ENCODE data around the gene KCNE1. TPM values are rescaled to one million over a fixed set of nuclear protein-coding genes. Genes with fewer than 3 reads are reported as not detected.

Gene KCNE1
- total RNA-seq, 1 donor from 2014 or later = 0.26 TPM

DNA sequence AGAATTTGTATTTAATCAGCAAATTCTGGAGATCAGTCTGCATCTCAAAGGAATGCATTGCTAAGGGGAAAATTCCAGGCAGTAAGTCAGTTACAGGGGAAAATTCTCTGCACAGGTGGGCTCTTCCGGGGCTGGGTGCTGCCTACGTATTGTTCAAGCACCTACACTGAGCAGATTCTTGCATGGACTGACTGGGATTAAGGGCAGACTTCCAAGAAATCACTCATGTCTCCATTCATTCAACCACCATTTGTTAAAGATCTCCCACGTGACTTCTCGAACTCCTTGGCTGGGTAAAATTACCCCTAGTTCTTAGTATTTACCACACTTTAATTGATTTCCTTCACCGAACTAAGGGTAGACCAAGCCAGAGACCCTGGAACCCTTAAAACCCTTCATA, 28.2 kb upstream of the KCNE1 start:
- no peaks in the 10 kb centered on the region for H3K36me3 ChIP-seq (ENCODE audit: control insufficient read depth, insufficient read depth, low read length)
- no peaks in the 10 kb centered on the region for H3K27me3 ChIP-seq (ENCODE audit: control insufficient read depth, insufficient read depth, low read length)
- TF ChIP-seq CTCF (IDR thresholded peaks at IDR 0.05; ENCODE audit: insufficient read depth, low read length, severe bottlenecking) = no peak
- FAIRE-seq (no peak), DNase-seq (ENCODE audit: low read depth) (no peak)
- H3K4me3 ChIP-seq (ENCODE audit: low read depth, low read length) = no peak overlapping the region

GRCh38 chr21:34537838-34538237, 25.8 kb upstream of the KCNE1 start:
- FAIRE-seq = no peak
- H3K4me3 ChIP-seq (ENCODE audit: low read depth, low read length) = no peak overlapping the region
- H3K36me3 ChIP-seq (ENCODE audit: control insufficient read depth, insufficient read depth, low read length) = no peaks in the 10 kb centered on the region
- TF ChIP-seq CTCF (IDR thresholded peaks at IDR 0.05; ENCODE audit: insufficient read depth, low read length, severe bottlenecking) = no peak
- H3K27me3 ChIP-seq (ENCODE audit: control insufficient read depth, insufficient read depth, low read length) = no peaks in the 10 kb centered on the region
- DNase-seq (ENCODE audit: low read depth) = no peak

DNA sequence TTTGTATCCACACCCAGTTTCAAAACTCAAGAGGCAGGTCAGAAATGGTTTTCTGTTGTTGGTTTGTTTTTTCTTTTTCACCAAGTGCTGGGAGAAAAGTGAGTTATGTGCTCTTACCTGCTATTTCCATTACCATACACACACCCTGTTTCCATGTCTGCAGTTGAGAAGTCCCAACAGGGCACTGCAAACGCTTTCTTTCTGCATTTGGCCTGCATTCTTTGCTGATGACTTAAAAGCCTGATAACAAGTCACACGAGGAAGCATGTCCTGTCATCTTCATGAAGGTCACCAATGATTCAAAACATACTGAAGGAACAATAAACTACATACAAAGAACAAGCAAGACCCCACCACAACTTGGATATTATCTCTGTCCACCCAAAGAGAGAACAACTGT, 24.8 kb upstream of the KCNE1 start:
- no peak for TF ChIP-seq CTCF (IDR thresholded peaks at IDR 0.05; ENCODE audit: insufficient read depth, low read length, severe bottlenecking)
- no peak overlapping the region for H3K4me3 ChIP-seq (ENCODE audit: low read depth, low read length)
- no peaks in the 10 kb centered on the region for H3K36me3 ChIP-seq (ENCODE audit: control insufficient read depth, insufficient read depth, low read length)
- DNase-seq (ENCODE audit: low read depth) = peak; percentile 22
- peak; percentile 73 for FAIRE-seq
- no peaks in the 10 kb centered on the region for H3K27me3 ChIP-seq (ENCODE audit: control insufficient read depth, insufficient read depth, low read length)

GRCh38 chr21:34536311-34536710, 24.3 kb upstream of the KCNE1 start:
- DNase-seq (ENCODE audit: low read depth) (no peak), FAIRE-seq (no peak)
- H3K4me3 ChIP-seq (ENCODE audit: low read depth, low read length) = no peak overlapping the region

DNA sequence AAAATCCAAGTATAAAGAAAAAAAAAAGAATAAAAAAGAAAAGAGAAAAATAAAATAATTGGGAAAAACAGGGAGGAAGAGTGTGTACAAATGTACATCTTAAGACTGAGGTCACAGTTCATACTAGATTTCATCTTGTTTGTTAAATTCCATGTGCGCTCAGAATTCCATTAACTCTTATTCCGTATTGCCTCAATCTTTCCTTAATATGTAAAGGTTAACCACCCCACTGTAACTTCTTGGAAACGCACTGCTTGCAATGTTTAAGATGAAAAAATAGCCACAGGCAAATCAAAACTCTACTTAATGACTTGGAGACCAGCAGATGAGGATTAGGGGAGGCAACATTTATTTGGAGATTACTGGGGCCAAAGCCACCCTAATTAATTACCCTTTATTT, 23.9 kb upstream of the KCNE1 start:
- Histone ChIP-seq H3K4me3 (ENCODE audit: low read depth, low read length) (no peak overlapping the region), H3K36me3 (ENCODE audit: control insufficient read depth, insufficient read depth, low read length) (no peaks in the 10 kb centered on the region), H3K27me3 (ENCODE audit: control insufficient read depth, insufficient read depth, low read length) (no peaks in the 10 kb centered on the region)
- DNase-seq (ENCODE audit: low read depth) (no peak), FAIRE-seq (no peak)
- no peak for TF ChIP-seq CTCF (IDR thresholded peaks at IDR 0.05; ENCODE audit: insufficient read depth, low read length, severe bottlenecking)

More at GRCh38 chr21:34536311-34536710, 24.3 kb upstream of the KCNE1 start:
- no peak for TF ChIP-seq CTCF (IDR thresholded peaks at IDR 0.05; ENCODE audit: insufficient read depth, low read length, severe bottlenecking)
- no peaks in the 10 kb centered on the region for H3K27me3 ChIP-seq (ENCODE audit: control insufficient read depth, insufficient read depth, low read length)
- no peaks in the 10 kb centered on the region for H3K36me3 ChIP-seq (ENCODE audit: control insufficient read depth, insufficient read depth, low read length)

DNA sequence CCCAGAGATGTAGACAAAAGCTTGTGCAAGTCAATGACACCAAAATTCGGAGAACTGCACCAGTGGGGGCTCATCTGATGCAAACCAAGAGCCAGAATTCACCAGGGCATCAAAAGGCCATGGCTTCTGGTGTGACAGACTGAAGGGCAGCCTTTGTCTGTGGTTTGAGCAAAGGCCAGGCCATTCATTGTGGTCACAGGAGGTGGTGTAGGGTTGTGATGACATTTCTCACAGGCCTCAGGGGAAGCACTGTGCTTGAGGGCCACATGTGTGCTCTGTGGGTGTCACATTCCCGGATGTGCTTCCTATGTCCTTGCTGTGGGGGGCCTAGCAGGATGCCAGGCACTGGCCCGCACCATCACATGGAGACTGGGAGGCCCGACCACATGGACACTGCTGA, 22.5 kb upstream of the KCNE1 start:
- H3K4me3 ChIP-seq (ENCODE audit: low read depth, low read length) = no peak overlapping the region
- no peak for TF ChIP-seq CTCF (IDR thresholded peaks at IDR 0.05; ENCODE audit: insufficient read depth, low read length, severe bottlenecking)
- no peaks in the 10 kb centered on the region for H3K36me3 ChIP-seq (ENCODE audit: control insufficient read depth, insufficient read depth, low read length)
- H3K27me3 ChIP-seq (ENCODE audit: control insufficient read depth, insufficient read depth, low read length) = no peaks in the 10 kb centered on the region
- no peak for FAIRE-seq
- no peak for DNase-seq (ENCODE audit: low read depth)

All from bronchial epithelial cell (primary cell).